CD4-positive, CD25-positive, alpha-beta regulatory T cell (primary cell): ENCODE results near the gene SYT1. TPM values are rescaled to one million over a fixed set of nuclear protein-coding genes. Genes with fewer than 3 reads are reported as not detected.

ENCODE experiments used
- ATAC-seq, 2 donors: fragments of 150-1000 bp; cut with Tn5 transposase; one replicate each; pipeline ENCODE4 v1.10.0; 2021; ENCODE audit warnings: low read depth in 2 of 2, moderate number of reproducible peaks in 2 of 2, moderate library complexity in 1 of 2
- DNase-seq, 3 donors: peaks; one replicate each; pipeline versions ENCODE4 v3.0.0 to v3.0.0-alpha.2; 2012 to 2022; ENCODE audit warnings: mixed read lengths in 1 of 3
- H3K27ac ChIP-seq: one replicate; pipeline ENCODE4 v1.7.0; 2013; ENCODE audit warnings: mild to moderate bottlenecking, low read length; ENCODE audit not compliant: insufficient read depth, poor library complexity, severe bottlenecking
- H3K27me3 ChIP-seq: one replicate; pipeline ENCODE4 v1.7.0; 2013; ENCODE audit warnings: low read length; ENCODE audit not compliant: control insufficient read depth, insufficient read depth
- H3K36me3 ChIP-seq: one replicate; pipeline ENCODE4 v1.7.0; 2013; ENCODE audit warnings: mild to moderate bottlenecking, low read length, moderate library complexity; ENCODE audit not compliant: control insufficient read depth, insufficient read depth
- H3K4me1 ChIP-seq: 2 replicates; pipeline ENCODE4 v1.7.0; 2013; ENCODE audit warnings: mild to moderate bottlenecking, low read length; ENCODE audit not compliant: insufficient read depth, control insufficient read depth, poor library complexity, severe bottlenecking
- H3K4me3 ChIP-seq: one replicate; pipeline ENCODE4 v1.7.0; 2013; ENCODE audit warnings: low read depth, mild to moderate bottlenecking, low read length, moderate library complexity
- H3K9me3 ChIP-seq, 2 experiments: 1 replicate in 1 of 2; 2 replicates in 1 of 2; pipeline ENCODE4 v1.7.0; 2013; ENCODE audit warnings: low read length in 2 of 2, mild to moderate bottlenecking in 1 of 2, moderate library complexity in 1 of 2; ENCODE audit not compliant: control insufficient read depth in 2 of 2
- H3K27ac Mint-ChIP-seq, 3 donors: one replicate each; pipeline ENCODE4 v1.8.0; 2020 to 2022; ENCODE audit warnings: mild to moderate bottlenecking in 3 of 3, mixed read lengths in 3 of 3, moderate library complexity in 2 of 3
- H3K27me3 Mint-ChIP-seq: one replicate; pipeline ENCODE4 v1.8.0; 2022; ENCODE audit warnings: mild to moderate bottlenecking, mixed read lengths
- H3K36me3 Mint-ChIP-seq: one replicate; pipeline ENCODE4 v1.8.0; 2020; ENCODE audit warnings: mixed read lengths
- H3K4me1 Mint-ChIP-seq, 4 donors: one replicate each; pipeline ENCODE4 v1.8.0; 2020 to 2022; ENCODE audit warnings: mixed read lengths in 4 of 4, mild to moderate bottlenecking in 1 of 4
- H3K4me3 Mint-ChIP-seq, 4 donors: one replicate each; pipeline ENCODE4 v1.8.0; 2020 to 2022; ENCODE audit warnings: mild to moderate bottlenecking in 4 of 4, mixed read lengths in 4 of 4, moderate library complexity in 3 of 4
- H3K9me3 Mint-ChIP-seq, 7 donors: one replicate each; pipeline ENCODE4 v1.8.0; 2020 to 2022; ENCODE audit warnings: mixed read lengths in 7 of 7, mild to moderate bottlenecking in 3 of 7, moderate library complexity in 2 of 7
- polyA plus RNA-seq, 4 donors: library from polyadenylated mRNA; unstranded; fragments of 300-500 nt; fragmentation: Illumina TruSeq; gene quantifications; one replicate each; pipeline ENCODE4 v1.2.3, GENCODE V29; 2021
- total RNA-seq: library from RNA; stranded (reverse); gene quantifications from one replicate; pipeline ENCODE4 v1.2.3, GENCODE V29; 2022

Gene SYT1
- total and polyA plus RNA-seq, 5 donors from 2014 or later, result not detected

GRCh38 chr12:79451978-79452377 is 587.4 kb downstream of the SYT1 start:
- Histone ChIP-seq H3K9me3 (no peaks in the 10 kb centered on the region), H3K4me1 (no peaks in the 10 kb centered on the region), H3K36me3 (no peaks in the 10 kb centered on the region), H3K4me3 (no peak overlapping the region), H3K27ac (no peak overlapping the region), H3K27me3 (no peaks in the 10 kb centered on the region)
- Mint-ChIP-seq H3K27me3 (no peaks in the 10 kb centered on the region), H3K4me1 (no peaks in the 10 kb centered on the region), H3K36me3 (no peaks in the 10 kb centered on the region), H3K27ac (no peak overlapping the region), H3K4me3 (no peak overlapping the region), H3K9me3 (peaks cover 0 to 5% (median 3%) of the 10 kb centered on the region in 7 donors)
- ATAC-seq (no peak), DNase-seq (no peak)

- Mint-ChIP-seq H3K27ac (no peak overlapping the region), H3K9me3 (peaks cover 0 to 5% (median 3%) of the 10 kb centered on the region in 7 donors), H3K4me3 (no peak overlapping the region), H3K4me1 (no peaks in the 10 kb centered on the region), H3K36me3 (no peaks in the 10 kb centered on the region), H3K27me3 (no peaks in the 10 kb centered on the region)
- Histone ChIP-seq H3K36me3 (no peaks in the 10 kb centered on the region), H3K9me3 (no peaks in the 10 kb centered on the region), H3K27me3 (no peaks in the 10 kb centered on the region), H3K4me1 (no peaks in the 10 kb centered on the region), H3K27ac (no peak overlapping the region), H3K4me3 (no peak overlapping the region)
- ATAC-seq, result no peak
- no peak for DNase-seq
Measured at GRCh38 chr12:79452906-79453305, 588.3 kb downstream of the SYT1 start.

GRCh38 chr12:79453820-79454219 is 589.2 kb downstream of the SYT1 start:
- no peak for ATAC-seq
- Histone ChIP-seq H3K27me3 (no peaks in the 10 kb centered on the region), H3K36me3 (no peaks in the 10 kb centered on the region), H3K9me3 (no peaks in the 10 kb centered on the region), H3K4me1 (no peaks in the 10 kb centered on the region), H3K27ac (no peak overlapping the region), H3K4me3 (no peak overlapping the region)
- no peak overlapping the region for H3K27ac Mint-ChIP-seq
- no peaks in the 10 kb centered on the region for H3K36me3 Mint-ChIP-seq
- H3K9me3 Mint-ChIP-seq, result peaks cover 0 to 5% (median 3%) of the 10 kb centered on the region in 7 donors
- H3K4me3 Mint-ChIP-seq, result no peak overlapping the region
- no peaks in the 10 kb centered on the region for H3K27me3 Mint-ChIP-seq
- no peaks in the 10 kb centered on the region for H3K4me1 Mint-ChIP-seq
- DNase-seq, result no peak

- H3K27me3 Mint-ChIP-seq, result no peaks in the 10 kb centered on the region
- H3K27ac ChIP-seq, result no peak overlapping the region
- H3K4me1 ChIP-seq, result no peaks in the 10 kb centered on the region
- peaks cover 0 to 5% (median 3%) of the 10 kb centered on the region in 7 donors for H3K9me3 Mint-ChIP-seq
- H3K4me1 Mint-ChIP-seq, result no peaks in the 10 kb centered on the region
- H3K4me3 ChIP-seq, result no peak overlapping the region
- DNase-seq (no peak), ATAC-seq (no peak)
- H3K27ac Mint-ChIP-seq, result no peak overlapping the region
- no peaks in the 10 kb centered on the region for H3K27me3 ChIP-seq
- no peaks in the 10 kb centered on the region for H3K36me3 ChIP-seq
- H3K36me3 Mint-ChIP-seq, result no peaks in the 10 kb centered on the region
- no peaks in the 10 kb centered on the region for H3K9me3 ChIP-seq
- no peak overlapping the region for H3K4me3 Mint-ChIP-seq
Measured at GRCh38 chr12:79454338-79454843, 589.8 kb downstream of the SYT1 start.

- Mint-ChIP-seq H3K36me3 (no peaks in the 10 kb centered on the region), H3K27ac (no peak overlapping the region), H3K4me3 (no peak overlapping the region), H3K9me3 (peaks cover 0 to 8% (median 3%) of the 10 kb centered on the region in 7 donors), H3K27me3 (no peaks in the 10 kb centered on the region), H3K4me1 (no peaks in the 10 kb centered on the region)
- Histone ChIP-seq H3K9me3 (no peaks in the 10 kb centered on the region), H3K27me3 (no peaks in the 10 kb centered on the region), H3K4me3 (no peak overlapping the region), H3K36me3 (no peaks in the 10 kb centered on the region), H3K27ac (no peak overlapping the region), H3K4me1 (no peaks in the 10 kb centered on the region)
- DNase-seq (no peak), ATAC-seq (no peak)
Measured at GRCh38 chr12:79455286-79455685, 590.7 kb downstream of the SYT1 start.

GRCh38 chr12:79482323-79482722 is 617.7 kb downstream of the SYT1 start:
- ATAC-seq, result no peak
- Mint-ChIP-seq H3K27ac (no peak overlapping the region), H3K27me3 (no peaks in the 10 kb centered on the region), H3K4me1 (no peaks in the 10 kb centered on the region), H3K36me3 (no peaks in the 10 kb centered on the region), H3K4me3 (no peak overlapping the region), H3K9me3 (peaks cover 0 to 7% (median 1%) of the 10 kb centered on the region in 7 donors)
- no peak for DNase-seq
- no peaks in the 10 kb centered on the region for H3K4me1 ChIP-seq
- H3K36me3 ChIP-seq, result no peaks in the 10 kb centered on the region
- no peak overlapping the region for H3K27ac ChIP-seq
- no peaks in the 10 kb centered on the region for H3K9me3 ChIP-seq
- no peak overlapping the region for H3K4me3 ChIP-seq
- H3K27me3 ChIP-seq, result no peaks in the 10 kb centered on the region

GRCh38 chr12:79482921-79483320 is 618.3 kb downstream of the SYT1 start:
- H3K27me3 ChIP-seq, result no peaks in the 10 kb centered on the region
- no peak for ATAC-seq
- no peaks in the 10 kb centered on the region for H3K36me3 ChIP-seq
- DNase-seq, result no peak
- no peak overlapping the region for H3K4me3 ChIP-seq
- Mint-ChIP-seq H3K36me3 (no peaks in the 10 kb centered on the region), H3K27me3 (no peaks in the 10 kb centered on the region), H3K27ac (no peak overlapping the region), H3K4me3 (no peak overlapping the region), H3K4me1 (no peaks in the 10 kb centered on the region), H3K9me3 (peaks cover 0 to 7% (median 1%) of the 10 kb centered on the region in 7 donors)
- no peaks in the 10 kb centered on the region for H3K4me1 ChIP-seq
- H3K9me3 ChIP-seq, result no peaks in the 10 kb centered on the region
- no peak overlapping the region for H3K27ac ChIP-seq

- H3K36me3 ChIP-seq, result no peaks in the 10 kb centered on the region
- Mint-ChIP-seq H3K36me3 (no peaks in the 10 kb centered on the region), H3K4me1 (no peaks in the 10 kb centered on the region), H3K9me3 (peaks cover 0 to 7% (median 2%) of the 10 kb centered on the region in 7 donors), H3K4me3 (no peak overlapping the region), H3K27ac (no peak overlapping the region), H3K27me3 (no peaks in the 10 kb centered on the region)
- H3K4me1 ChIP-seq, result no peaks in the 10 kb centered on the region
- DNase-seq, result no peak
- no peak overlapping the region for H3K27ac ChIP-seq
- H3K4me3 ChIP-seq, result no peak overlapping the region
- no peak for ATAC-seq
- no peaks in the 10 kb centered on the region for H3K9me3 ChIP-seq
- no peaks in the 10 kb centered on the region for H3K27me3 ChIP-seq
Measured at GRCh38 chr12:79486154-79486553, 621.6 kb downstream of the SYT1 start.
